ENCODE measurements around the gene CUL9. TPM values are rescaled to one million over a fixed set of nuclear protein-coding genes. Genes with fewer than 3 reads are reported as not detected.

The CUL9 gene
- total and polyA plus RNA-seq, 8 donors, result 35.9 to 55.1 (median 41.0) TPM

- no peak for TF ChIP-seq CTCF (IDR thresholded peaks at IDR 0.05)
- ATAC-seq, result no peak
- H3K36me3 ChIP-seq, result no peaks in the 10 kb centered on the region
- peaks cover 0 to 40% of the 10 kb centered on the region in 2 donors for H3K27me3 ChIP-seq
- DNase-seq, result no peak
- peaks cover 8 to 14% of the 10 kb centered on the region in 2 donors for H3K4me1 ChIP-seq
- H3K27ac ChIP-seq, result peak overlapping the region in 1 of 2 donors; percentile 26
- intact Hi-C loops (cut with DNase I), result loop anchor here in 1 of 2 donors (10.0 kb wide), 1 partner anchor 237 kb away; no protein-coding TSS in a partner anchor
- no peaks in the 10 kb centered on the region for H3K9me3 ChIP-seq
- H3K4me3 ChIP-seq, result no peak overlapping the region
Measured at GRCh38 chr6:43267619-43268354, 85.8 kb downstream of the CUL9 start.

- Histone ChIP-seq H3K4me3 (no peak overlapping the region), H3K27ac (peak overlapping the region in 1 of 2 donors; percentile 26), H3K9me3 (no peaks in the 10 kb centered on the region), H3K4me1 (peaks cover 8 to 14% of the 10 kb centered on the region in 2 donors), H3K36me3 (no peaks in the 10 kb centered on the region), H3K27me3 (peaks cover 0 to 46% of the 10 kb centered on the region in 2 donors)
- TF ChIP-seq CTCF (IDR thresholded peaks at IDR 0.05), result no peak
- intact Hi-C loops (cut with DNase I), result loop anchor here in 1 of 2 donors (10.0 kb wide), 1 partner anchor 236 kb away; no protein-coding TSS in a partner anchor
- ATAC-seq (no peak), DNase-seq (peak in 1 of 4 donors; percentile 63)
Measured at GRCh38 chr6:43268355-43268700, 86.3 kb downstream of the CUL9 start.

- TF ChIP-seq CTCF (IDR thresholded peaks at IDR 0.05), result no peak
- Histone ChIP-seq H3K27ac (no peak overlapping the region), H3K4me1 (peaks cover 8 to 14% of the 10 kb centered on the region in 2 donors), H3K36me3 (no peaks in the 10 kb centered on the region), H3K27me3 (peaks cover 0 to 51% of the 10 kb centered on the region in 2 donors), H3K4me3 (no peak overlapping the region), H3K9me3 (no peaks in the 10 kb centered on the region)
- intact Hi-C loops (cut with DNase I), result loop anchor here in 1 of 2 donors (10.0 kb wide), 1 partner anchor 236 kb away; no protein-coding TSS in a partner anchor
- DNase-seq, result no peak
- ATAC-seq, result no peak
Measured at GRCh38 chr6:43268782-43269272, 86.8 kb downstream of the CUL9 start.

GRCh38 chr6:43269273-43270007, 87.4 kb downstream of the CUL9 start:
- H3K36me3 ChIP-seq, result no peaks in the 10 kb centered on the region
- ATAC-seq, result peak; percentile 67
- intact Hi-C loops (cut with DNase I), result loop anchor here in 1 of 2 donors (10.0 kb wide), 1 partner anchor 235 kb away; no protein-coding TSS in a partner anchor
- no peaks in the 10 kb centered on the region for H3K9me3 ChIP-seq
- DNase-seq, result peak in 1 of 4 donors; percentile 34
- H3K4me1 ChIP-seq, result peaks cover 8 to 14% of the 10 kb centered on the region in 2 donors
- no peak for TF ChIP-seq CTCF (IDR thresholded peaks at IDR 0.05)
- H3K4me3 ChIP-seq, result peak overlapping the region; percentile 3 to 32
- peaks cover 0 to 57% of the 10 kb centered on the region in 2 donors for H3K27me3 ChIP-seq
- H3K27ac ChIP-seq, result no peak overlapping the region
